NCI-H2107 (cell line): Measurements from ENCODE around the gene ANTXR1.
"Not testable (repeated sequence)": the region's sequence is repeated elsewhere in the genome, so short reads cannot be mapped to it uniquely, and the experiment has no call there.

Experiments used
- DNase-seq: peaks from one replicate; lab custom pipeline; 2025; lab: John Stamatoyannopoulos, UW

The ANTXR1 gene

DNA sequence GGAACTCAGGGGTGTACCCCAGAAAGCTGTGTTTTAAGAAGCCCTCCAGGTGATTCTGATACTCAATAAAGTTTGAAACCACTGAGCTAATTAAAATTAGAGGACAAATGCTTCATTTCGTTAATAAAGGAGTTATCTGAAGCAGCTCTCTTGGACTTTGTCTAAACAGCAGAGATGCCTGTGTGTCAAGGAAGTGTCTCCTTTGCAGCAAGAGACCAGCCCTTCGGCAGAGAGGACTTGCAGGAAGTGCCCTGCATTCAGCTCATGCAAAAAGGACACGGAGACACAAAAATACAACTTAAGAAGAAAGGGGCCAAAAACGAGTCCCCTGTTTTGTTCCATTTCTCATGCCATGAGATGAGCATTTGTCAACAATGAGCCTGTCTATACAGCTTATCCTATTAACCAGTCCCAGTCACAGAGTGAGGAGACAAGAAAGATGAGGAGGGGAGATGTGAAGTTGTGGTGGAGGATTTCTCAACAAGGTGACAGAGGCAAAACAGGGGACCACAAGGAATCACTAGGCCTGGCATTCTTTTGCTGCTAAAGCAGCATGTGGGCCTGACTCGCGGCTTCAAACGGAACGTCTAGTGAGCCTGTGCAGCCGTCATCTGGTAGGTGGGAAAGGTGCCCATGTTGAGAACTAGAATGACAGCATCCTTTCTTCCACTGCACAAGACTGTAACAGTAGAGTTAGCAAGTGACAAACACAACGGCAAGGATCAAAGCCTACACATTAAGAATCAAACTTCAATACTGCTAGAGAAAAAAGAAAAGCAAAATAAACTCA, 152.3 kb downstream of the ANTXR1 start:
- DNase-seq: no peak

GRCh38 chr2:69166465-69166811, 153.5 kb downstream of the ANTXR1 start:
- no peak for DNase-seq

- DNase-seq: peak; percentile 16
These were observed 154.0 kb downstream of the ANTXR1 start for GRCh38 chr2:69166812-69167468.

- DNase-seq: no peak
These were observed 154.5 kb downstream of the ANTXR1 start for GRCh38 chr2:69167469-69167822.

- no peak for DNase-seq
These were observed 155.3 kb downstream of the ANTXR1 start for GRCh38 chr2:69168144-69168813.

GRCh38 chr2:69168950-69169654, 156.1 kb downstream of the ANTXR1 start:
- no peak for DNase-seq

DNA sequence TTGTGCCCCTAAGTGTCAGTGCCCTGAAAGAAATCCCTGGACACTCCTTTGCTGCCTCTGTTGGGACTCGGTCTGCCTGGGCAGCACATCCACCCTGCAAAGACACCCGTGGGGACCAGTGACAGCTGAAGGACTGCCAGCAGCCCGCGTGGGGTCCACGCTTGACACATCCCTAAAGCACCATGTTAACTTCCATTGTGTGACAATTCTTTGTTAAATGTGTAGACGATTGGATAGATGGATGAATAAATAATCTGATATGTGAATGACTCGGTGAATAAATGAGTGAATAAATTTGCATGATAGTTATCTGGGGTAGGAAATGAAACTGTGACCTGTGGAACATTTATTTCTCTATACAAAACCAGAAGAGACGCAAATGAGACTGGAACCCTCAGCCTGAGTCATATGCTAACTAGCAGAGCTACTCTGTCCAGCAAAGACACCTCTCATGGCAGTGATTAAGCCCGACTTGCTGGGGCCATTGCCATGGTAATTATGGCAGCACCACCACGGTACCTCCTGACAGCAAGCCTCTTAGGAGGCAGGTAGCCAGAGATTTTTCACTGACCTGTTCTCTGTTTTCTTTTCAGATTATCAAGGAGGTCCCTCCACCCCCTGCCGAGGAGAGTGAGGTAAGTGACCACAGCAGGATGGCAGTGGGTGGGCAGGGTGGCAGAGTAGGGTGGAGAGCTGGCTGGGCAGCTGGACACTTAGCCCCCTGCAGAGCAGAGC, 156.8 kb downstream of the ANTXR1 start:
- DNase-seq: no peak

DNA sequence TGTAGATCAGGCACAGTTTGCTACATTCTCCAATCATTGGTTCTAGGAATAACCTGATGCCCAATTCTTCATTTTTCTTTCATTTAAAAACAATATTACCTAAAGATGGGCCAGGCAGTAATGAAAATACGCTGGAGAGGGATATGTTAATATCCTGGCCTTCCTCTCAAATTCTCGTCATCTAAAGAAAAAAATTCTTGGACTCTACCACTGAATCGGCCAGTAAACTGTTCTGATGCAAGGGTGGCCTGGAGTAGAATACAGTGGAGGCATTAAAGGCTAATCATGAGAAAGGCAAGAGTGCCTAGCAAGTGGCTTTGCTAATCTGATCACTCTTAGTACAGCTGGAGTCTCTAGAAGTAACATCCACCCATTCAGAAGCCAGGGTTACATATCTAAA, 157.7 kb downstream of the ANTXR1 start:
- DNase-seq: no peak

DNA sequence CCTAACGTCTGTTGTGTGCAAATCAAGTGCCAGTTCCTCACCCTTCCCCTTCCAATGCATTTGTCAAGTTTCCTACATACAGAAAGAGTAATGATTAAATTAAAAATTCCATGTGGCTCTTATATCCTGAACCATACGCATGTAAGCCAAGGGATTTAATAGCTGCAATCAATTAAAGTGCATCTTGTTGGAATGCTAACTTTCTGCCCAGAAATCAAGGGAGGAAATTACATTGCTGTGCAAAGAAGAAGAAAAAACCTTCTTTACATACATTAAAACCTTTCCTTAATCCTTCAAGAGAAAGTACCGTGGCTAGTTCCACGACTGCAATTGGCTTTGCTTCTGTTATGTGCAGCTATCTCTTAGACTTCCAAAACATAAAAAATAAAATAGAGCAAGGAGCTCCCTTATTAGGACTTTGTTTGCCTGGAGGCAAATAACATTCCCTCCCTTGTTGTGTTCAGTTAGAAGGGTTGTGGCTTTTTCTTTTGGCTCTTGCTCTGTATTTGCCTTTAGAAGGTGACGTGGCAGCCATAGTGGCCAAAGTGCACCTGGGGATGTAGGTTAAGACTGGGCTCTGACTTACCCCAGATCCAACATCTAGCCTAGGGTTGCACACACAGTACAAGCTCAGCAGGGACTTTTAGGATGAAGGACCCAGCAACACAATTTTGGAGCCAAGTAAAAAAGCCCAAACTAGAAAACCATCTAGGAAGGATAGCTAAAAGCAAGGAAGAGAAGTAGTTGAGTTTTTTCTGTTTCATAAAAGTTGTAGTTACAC, 158.3 kb downstream of the ANTXR1 start:
- DNase-seq: no peak

GRCh38 chr2:69171897-69172525, 159.0 kb downstream of the ANTXR1 start:
- DNase-seq: no peak

GRCh38 chr2:69173706-69174105, 160.7 kb downstream of the ANTXR1 start:
- DNase-seq: no peak

- DNase-seq: not testable (repeated sequence)
These were observed 161.2 kb downstream of the ANTXR1 start for GRCh38 chr2:69174211-69174610.

- no peak for DNase-seq
These were observed 163.1 kb downstream of the ANTXR1 start for GRCh38 chr2:69175790-69176715.

GRCh38 chr2:69177063-69177771, 164.2 kb downstream of the ANTXR1 start:
- no peak for DNase-seq

DNA sequence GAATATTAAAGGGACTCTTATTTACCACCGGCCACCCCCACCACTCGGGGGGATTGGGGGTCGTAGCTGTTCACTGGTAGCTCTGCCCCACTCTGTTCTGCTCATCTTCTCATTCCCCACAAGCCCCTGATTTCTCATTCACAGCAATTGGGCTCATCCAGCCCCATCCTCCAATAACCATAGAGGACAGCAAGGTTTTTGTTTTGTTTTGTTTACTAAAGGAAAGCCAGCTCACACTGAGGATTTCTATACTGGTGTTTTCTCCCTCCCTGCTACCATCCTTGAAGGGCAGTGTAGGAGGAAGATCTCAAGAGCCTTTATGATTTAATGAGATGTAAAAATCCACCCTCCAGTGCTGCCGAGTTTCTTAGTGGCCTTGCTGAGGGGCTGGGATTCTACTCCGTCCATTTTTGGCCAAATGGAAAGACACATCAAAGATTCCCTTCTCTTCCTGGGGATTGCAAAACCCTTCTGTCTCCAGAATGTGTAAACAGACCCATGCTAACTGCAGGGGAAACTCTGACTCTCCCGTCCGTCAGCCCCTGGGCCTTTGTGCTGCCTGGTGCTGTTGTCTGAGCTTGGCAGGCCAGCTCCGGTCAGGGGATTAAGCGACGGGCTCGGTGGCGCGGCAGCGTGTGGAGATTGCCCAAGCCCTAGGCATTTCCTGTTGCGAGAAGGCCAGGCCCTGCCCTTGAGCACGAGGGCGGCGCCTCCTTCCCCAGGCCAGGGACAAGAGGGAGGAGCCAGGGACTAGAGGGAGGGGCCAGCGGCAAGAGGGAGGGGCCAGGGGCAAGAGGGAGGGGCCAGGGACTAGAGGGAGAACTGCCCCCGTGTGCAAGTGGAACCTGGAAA, 165.0 kb downstream of the ANTXR1 start:
- no peak for DNase-seq

DNA sequence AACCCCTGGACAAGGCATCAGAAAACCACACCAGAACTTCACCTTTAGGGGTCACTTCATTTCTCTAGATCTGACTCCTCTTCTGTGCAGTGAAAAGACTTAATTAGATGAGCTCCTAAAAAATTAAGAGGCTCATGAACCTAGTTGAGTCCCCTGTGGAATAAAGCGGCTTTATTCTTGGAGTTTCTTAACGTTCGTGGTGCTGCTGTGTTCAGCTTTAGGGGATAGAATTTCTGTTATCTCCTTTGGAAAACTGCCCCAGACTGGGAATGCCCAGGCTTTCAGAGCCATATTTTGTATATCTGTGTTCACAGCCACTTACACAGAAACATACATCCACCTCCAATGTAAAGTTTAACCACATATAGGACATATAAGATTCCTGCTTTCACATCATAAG, 165.8 kb downstream of the ANTXR1 start:
- no peak for DNase-seq

DNA sequence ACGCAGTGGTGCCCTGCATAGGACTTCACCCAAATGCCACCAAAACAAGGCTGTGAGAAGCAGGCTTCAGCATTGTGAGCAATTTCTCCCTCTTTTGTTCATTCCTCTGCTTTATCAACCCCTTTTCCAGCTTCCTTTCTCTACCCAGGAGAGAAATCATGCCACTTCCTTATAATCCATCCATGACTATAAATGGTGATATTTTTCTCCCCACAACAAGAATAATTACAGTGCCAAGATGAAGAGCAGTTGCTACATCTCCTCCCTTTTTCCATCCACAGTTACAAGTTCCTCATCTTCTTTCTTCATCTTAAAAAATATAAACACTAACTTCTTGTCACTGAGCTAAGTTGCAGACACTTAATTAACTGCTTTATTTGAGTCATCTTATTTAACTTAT, 167.2 kb downstream of the ANTXR1 start:
- DNase-seq: no peak

- DNase-seq: no peak
These were observed 168.0 kb downstream of the ANTXR1 start for GRCh38 chr2:69180974-69181373.
